ENCODE data around the gene GPR153.

Gene GPR153

GRCh38 chr1:6268415-6268814 is 7.5 kb upstream of the GPR153 start:
- no peak for DNase-seq

GRCh38 chr1:6267686-6268322 is 6.9 kb upstream of the GPR153 start:
- DNase-seq: no peak

DNA sequence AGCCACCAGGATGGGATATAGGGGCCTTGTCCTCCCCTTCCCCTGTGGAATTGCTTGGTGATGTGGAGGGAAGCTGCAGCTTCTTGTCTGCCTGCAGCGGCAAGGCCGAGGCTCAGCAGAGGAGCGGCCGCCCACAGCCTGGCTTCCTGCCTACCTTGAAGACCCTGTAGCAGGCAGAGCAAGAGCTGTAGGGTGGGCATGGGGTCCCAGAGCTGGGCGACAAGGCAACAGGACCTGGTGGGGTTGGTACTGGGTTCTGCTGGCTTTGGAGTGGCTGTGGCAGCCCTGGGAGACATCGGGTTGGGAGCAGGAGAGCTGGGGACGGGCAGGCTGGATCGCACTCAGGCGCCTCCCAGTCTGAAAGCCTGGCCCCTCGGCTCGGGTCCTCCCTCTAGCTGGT is 5.7 kb upstream of the GPR153 start:
- no peak for DNase-seq

DNA sequence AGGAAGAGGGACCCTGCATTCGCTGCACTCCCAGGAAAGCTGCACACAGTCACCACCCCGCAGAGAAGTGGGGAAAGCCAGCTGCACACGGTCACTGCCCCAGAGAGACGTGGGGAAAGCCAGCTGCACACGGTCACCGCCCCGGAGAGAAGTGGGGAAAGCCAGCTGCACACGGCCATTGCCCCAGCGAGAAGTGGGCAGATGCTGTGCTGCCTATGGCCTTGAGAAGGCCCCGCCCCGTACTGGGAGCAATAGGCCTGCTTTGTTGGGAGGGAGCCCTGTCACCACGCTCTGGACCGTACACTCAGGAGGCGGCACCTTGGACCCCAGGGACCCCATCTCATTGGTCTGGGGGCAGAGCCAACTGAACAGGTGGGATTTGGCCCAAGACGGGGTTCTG is 4.3 kb upstream of the GPR153 start:
- no peak for DNase-seq

DNA sequence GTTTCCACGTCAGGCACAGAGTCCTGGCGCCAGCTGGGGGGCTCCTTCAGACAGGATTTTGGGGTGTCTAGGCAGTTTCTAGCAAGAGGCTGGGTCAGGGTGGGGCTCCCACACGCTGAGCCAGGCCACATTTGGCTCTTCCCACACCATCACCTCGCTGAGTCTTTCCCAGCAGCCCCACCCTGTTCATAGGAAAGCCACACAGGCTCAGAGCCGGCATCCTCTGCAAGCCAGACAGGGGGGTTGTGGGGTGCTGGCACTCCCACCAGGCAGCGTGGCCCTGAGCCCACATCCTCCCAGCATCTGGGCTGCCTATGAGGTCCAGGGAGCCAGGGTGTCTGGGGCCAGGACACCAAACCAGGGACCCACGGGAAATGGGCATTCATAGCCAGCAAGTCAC is 2.8 kb upstream of the GPR153 start:
- no peak for DNase-seq

DNA sequence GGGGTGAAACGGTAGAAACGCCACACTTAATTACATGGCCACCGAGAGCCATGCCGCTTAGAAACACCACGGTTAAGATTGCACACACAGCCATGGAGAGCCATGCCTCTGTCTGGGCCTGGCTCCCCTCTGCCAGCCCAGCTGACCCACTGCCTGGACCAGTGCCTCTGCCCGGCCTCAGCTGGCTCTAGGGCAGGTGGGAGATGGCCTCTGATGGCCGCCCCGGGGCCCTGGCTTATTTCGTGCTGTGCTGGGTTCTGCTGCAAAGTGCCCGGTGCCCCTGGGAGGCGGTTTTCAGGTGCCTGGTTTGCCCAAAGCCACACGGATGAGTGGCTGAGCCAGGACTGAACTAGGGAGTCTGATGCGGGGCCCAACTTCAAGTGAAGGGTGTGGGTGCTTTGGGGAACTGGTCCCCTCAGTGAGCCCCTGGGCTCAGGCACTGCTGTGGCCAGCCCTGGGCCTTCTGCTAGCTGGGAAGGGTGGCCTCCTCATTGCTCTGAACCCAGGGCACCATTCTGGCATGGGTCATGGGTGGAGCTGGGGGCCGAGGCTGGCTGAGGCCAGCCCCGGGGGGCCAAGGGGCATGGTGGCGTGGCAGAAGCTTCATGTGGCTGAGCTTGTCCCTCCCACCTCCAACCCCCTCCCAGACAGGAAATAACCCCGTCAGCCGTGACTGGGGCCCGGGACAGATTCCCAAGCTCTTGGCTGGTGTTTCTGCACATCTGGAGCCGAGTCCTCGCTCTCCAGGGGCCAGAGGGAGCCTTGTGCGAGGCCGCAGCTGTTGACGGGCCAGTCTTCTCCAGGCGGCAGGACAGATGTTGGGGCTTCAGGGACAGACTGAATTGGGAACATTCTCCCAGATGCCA is 1.9 kb upstream of the GPR153 start:
- no peak for DNase-seq

DNA sequence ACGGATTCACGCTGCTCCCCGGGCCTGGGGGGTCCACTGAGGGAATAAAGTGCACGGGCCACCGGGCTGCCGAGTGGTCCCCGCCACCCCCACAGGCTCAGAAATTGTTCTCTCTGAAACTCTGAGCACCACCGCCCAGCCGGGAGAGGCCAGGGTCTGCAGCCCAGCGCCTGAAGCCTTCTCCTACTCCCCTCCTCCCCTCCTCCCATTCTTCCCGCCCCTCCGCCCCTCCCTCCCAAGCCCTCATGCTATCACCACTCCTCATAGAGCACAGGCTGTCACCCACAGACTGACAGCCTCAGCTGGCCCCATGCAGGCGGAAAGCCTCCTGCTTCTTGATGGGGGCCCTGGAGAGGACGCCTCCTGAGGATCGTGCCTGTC is 707 bp upstream of the GPR153 start:
- no peak for DNase-seq

DNA sequence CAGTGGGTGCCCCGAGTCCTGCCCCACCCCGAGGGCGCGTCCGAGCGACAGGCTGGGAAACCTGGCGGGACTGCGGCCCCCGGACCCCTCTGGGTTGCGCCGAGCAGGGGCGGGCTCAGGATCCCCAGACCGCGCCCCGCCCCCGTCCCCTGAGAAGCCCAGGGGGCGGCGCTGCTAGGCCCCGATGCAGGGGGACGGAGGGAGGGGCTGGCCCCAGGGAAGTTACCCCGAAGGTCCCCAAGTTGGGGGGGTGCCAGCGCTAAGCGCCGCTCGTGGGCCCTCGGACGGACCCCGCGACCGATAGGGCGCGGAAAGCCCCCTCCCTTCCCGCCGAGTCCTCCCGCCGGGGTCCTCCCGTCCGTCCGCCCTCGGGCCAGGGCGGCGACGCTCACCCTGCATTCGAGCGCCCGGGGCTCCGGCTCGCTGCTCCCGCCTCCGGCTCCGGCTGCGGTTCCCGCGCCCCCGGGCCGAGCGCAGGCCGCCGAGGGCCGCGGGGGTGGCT is 414 bp downstream of the GPR153 start:
- DNase-seq: peak in 2 of 3 donors; percentile 9 to 46

DNA sequence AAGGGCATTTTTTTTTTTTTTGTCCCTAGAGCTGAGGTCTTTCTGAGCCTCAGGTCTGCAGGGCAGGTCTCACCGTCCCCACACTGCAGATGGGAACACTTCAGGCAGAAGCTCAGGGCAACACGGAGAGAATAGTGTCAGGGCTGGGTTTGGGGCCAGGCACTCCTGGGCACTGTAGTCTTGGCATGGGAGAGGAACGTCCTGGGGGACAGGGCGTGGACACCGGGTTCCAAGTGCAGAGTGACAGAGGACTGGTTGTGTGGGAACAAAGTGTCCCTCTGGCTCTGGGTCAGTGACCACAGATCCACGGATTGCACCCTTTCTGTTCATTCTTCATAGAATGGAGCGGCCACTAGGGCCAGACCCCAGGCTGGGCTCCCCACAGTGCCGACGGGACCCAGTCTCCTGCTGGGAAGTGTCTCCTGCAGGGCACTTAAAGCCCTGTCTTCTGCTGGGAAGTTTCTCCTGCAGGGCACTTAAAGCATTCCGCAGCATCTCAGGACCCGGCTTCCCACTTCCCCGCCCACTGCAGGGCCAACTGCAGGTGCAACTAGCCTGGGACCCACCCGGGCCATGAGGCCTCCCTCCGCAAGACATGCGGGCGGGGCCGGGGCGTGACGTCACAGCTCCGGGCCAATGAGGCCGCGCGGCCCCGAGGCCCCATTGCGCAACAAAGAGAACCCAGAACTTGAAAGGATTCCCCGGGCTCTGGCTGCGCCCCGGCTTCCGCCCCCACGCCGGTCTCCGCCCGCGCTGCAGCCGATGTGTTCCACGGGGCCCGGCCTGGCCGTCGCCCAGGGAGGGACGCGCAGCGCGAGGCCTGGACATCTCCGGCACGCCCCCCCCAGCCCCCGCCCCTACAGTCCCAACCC is 1.2 kb downstream of the GPR153 start:
- DNase-seq: peak; percentile 92 to 97 (median 97)

- DNase-seq: peak in 2 of 3 donors; percentile 15 to 45
These were observed 2.2 kb downstream of the GPR153 start for GRCh38 chr1:6258675-6259074.

- peak in 2 of 3 donors; percentile 48 to 60 for DNase-seq
These were observed 3.3 kb downstream of the GPR153 start for GRCh38 chr1:6257541-6258069.

- no peak for DNase-seq
These were observed 4.3 kb downstream of the GPR153 start for GRCh38 chr1:6256645-6257044.

- DNase-seq: no peak
These were observed 6.2 kb downstream of the GPR153 start for GRCh38 chr1:6254691-6255090.

- no peak for DNase-seq
These were observed 7.5 kb downstream of the GPR153 start for GRCh38 chr1:6253380-6253779.

DNA sequence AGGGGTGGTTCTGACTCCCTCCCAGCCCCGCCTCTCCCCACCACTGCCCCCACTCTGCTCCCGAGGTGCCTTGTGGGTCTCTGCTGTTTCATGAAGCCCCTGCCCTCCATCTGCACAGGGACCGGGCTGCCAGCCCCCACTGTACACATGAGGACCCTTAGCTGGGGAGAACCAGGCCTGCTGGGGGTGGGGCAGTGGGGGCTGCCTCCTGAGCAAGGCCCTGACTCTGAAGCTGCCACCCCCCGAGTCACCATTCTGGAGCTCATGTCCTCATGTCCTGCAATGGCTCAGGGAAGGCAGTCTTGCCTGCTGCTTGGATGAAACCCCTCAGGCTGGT is 8.6 kb downstream of the GPR153 start:
- DNase-seq: no peak

DNA sequence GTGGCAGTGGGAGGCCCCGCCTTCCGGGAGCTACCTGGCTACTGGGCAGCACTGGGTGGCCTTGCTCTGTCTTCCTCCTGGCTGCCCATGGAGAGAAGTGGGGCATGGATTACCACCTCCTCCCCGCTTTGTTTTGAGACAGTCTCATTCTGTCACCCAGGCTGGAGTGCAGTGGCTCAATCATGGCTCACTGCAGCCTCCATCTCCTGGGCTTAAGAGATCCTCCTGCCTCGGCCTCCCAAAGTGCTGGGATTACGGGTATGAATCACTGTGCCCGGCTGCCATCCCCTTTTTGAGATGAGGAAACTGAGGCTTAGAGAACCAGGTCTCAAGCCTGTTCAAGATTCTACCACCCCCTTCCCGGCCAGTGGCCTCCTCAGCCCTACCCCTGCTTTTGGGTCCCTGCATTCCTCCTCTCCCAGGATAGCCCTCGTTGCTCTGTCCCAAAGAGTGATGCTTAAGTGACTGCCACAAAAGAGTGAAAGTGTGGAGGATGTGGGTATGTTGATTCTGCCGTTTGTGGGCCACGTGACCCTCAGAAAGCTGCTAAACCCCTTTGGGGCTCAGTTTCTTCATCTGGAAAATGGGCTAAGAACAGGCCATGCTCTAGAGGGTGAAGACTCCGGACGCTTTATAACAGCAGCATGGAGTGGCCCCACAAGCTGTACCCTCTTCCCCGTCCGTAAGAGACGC is 9.1 kb downstream of the GPR153 start:
- DNase-seq: no peak

GRCh38 chr1:6251233-6251632 is 9.7 kb downstream of the GPR153 start:
- DNase-seq: no peak

DNA sequence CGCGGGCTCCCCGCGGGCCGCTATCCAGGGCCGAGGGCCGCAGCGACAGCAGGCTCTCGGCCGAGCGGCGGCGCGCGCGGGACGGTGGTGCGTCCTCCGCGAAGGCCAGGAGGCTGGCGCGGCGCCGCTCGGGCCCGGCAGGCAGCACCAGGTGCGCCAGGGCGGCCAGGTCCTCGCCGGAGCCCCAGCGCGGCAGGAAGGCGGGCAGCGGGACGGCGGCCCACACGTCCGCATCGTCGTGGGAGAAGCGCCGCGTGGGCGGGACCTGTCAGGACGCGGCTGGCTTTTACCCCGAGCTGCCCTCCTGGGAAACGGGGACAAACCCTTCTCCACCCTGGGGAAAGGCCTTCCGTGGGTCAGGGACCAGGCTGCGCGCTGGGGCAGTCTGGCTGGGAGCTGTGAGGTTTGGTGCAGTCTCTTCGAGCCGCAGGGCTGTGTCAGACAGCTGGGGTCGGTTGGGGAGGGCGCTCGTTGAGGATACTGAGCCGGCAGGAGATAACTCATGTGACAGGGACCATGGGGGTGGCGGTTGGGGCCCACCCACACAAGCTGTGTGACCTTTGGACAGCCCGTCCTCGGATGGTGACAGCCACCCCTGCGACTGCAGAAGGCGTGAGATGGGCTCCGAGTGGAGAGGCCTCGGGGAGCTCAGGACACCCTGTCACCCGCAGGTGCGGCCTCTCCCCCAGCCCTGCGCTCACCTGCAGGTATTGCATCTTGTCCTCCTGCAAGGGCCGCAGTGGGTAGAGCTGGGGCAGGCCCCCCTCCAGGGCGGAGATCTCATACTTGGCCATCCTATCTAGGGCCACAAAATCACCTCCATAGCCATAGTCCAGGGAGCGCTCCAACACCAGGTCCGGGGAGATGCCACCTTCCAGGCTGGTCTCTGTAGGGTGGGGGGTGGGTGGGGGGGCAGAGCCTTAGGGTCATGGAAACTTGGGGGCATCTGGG is 10.9 kb downstream of the GPR153 start:
- DNase-seq: peak in 2 of 3 donors; percentile 15 to 35

- peak; percentile 46 to 51 (median 51) for DNase-seq
These were observed 11.8 kb downstream of the GPR153 start for GRCh38 chr1:6248932-6249738.

DNA sequence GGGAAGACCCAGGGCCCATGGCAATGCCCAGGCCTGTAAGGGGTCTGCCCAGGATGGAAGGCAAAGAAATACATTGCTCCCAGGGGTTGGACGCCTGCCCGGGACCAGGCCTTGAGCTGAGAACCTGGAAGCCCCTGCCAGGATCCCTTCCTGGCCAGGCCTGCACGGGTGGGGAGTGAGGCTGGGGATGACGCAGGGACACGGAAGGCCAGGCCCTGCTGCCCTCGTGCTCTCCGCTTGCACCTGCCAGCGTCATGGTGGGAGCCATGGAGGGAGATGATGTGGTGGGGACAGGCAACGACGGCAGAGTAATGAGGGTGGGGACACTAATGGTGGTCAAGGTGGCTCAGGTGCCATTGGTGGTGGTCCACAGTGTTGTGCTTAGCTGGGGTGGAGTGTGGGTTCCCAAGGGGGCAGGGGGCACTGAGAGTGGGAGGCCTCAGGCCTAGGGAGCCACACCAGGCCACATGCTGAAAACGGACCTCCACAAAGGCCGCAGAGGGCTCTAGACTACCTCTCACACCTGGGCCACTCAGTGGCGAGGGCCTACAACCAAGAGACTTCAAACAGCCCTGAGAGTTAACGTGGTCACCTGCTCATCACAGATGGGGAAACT is 12.6 kb downstream of the GPR153 start:
- DNase-seq: no peak
